Measurements from ENCODE around the gene MS4A8. TPM values are rescaled to one million over a fixed set of nuclear protein-coding genes. Genes with fewer than 3 reads are reported as not detected.

MS4A8 gene
- total RNA-seq, 1 experiment from 2014 or later, result not detected

DNA sequence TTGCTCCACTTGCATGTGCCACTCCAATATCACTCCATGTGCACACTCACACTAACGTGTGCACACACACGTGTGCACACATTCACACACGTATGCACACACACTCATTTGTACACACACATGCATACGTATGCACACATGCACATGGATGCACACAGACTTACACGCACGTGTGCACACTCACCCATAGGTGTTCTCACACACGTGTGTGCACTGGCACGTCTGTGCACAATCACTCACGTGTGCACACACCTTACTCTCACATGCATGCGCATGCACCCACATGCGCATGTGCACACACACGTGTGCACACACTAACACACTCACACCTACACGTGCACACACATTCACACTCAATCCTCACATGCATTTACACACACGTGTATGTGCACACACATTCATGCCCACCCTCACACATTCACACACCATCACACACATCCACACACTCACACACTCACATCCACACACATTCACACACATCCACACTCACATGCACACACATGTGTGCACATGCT lies 48.0 kb downstream of the MS4A8 start:
- DNase-seq (ENCODE audit: low spot score), result no peak
- H3K4me3 Mint-ChIP-seq, result no peak overlapping the region
- peaks cover 7% of the 10 kb centered on the region; the same call in 1 of the 2 replicates for H3K27me3 Mint-ChIP-seq (ENCODE audit: low read depth)
- H3K4me1 Mint-ChIP-seq, result peaks cover 8% of the 10 kb centered on the region
- CTCF ChIA-PET, result interaction anchor here (3.3 kb wide), 1 partner anchor 16 kb away, joined by 20 read pairs; no protein-coding TSS in a partner anchor
- peak overlapping the region; percentile 41 for H3K27ac Mint-ChIP-seq
- TF ChIP-seq, protein P1, sequence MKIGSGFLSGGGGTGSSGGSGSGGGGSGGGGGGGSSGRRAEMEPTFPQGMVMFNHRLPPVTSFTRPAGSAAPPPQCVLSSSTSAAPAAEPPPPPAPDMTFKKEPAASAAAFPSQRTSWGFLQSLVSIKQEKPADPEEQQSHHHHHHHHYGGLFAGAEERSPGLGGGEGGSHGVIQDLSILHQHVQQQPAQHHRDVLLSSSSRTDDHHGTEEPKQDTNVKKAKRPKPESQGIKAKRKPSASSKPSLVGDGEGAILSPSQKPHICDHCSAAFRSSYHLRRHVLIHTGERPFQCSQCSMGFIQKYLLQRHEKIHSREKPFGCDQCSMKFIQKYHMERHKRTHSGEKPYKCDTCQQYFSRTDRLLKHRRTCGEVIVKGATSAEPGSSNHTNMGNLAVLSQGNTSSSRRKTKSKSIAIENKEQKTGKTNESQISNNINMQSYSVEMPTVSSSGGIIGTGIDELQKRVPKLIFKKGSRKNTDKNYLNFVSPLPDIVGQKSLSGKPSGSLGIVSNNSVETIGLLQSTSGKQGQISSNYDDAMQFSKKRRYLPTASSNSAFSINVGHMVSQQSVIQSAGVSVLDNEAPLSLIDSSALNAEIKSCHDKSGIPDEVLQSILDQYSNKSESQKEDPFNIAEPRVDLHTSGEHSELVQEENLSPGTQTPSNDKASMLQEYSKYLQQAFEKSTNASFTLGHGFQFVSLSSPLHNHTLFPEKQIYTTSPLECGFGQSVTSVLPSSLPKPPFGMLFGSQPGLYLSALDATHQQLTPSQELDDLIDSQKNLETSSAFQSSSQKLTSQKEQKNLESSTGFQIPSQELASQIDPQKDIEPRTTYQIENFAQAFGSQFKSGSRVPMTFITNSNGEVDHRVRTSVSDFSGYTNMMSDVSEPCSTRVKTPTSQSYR (CRISPR knock-in tag; IDR thresholded peaks at IDR 0.05), result no peak
- TF ChIP-seq, protein P2, sequence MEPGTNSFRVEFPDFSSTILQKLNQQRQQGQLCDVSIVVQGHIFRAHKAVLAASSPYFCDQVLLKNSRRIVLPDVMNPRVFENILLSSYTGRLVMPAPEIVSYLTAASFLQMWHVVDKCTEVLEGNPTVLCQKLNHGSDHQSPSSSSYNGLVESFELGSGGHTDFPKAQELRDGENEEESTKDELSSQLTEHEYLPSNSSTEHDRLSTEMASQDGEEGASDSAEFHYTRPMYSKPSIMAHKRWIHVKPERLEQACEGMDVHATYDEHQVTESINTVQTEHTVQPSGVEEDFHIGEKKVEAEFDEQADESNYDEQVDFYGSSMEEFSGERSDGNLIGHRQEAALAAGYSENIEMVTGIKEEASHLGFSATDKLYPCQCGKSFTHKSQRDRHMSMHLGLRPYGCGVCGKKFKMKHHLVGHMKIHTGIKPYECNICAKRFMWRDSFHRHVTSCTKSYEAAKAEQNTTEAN (CRISPR knock-in tag; IDR thresholded peaks at IDR 0.05), result peak; percentile 74; the same call in 1 of the 2 replicates
- no peak for ATAC-seq
- POLR2A ChIA-PET, result no interaction called here
- H3K9me3 Mint-ChIP-seq, result peaks cover 21% of the 10 kb centered on the region
- no peaks in the 10 kb centered on the region for H3K36me3 Mint-ChIP-seq

GRCh38 chr11:60748225-60748624 lies 48.8 kb downstream of the MS4A8 start:
- Mint-ChIP-seq H3K27me3 (ENCODE audit: low read depth) (peaks cover 7% of the 10 kb centered on the region; the same call in 1 of the 2 replicates), H3K36me3 (no peaks in the 10 kb centered on the region), H3K4me1 (peaks cover 8% of the 10 kb centered on the region), H3K9me3 (peaks cover 15% of the 10 kb centered on the region), H3K27ac (no peak overlapping the region), H3K4me3 (no peak overlapping the region)
- ATAC-seq (no peak), DNase-seq (ENCODE audit: low spot score) (no peak)
- POLR2A ChIA-PET, result no interaction called here
- CTCF ChIA-PET, result interaction anchor here (3.3 kb wide), 1 partner anchor 15 kb away, joined by 20 read pairs; no protein-coding TSS in a partner anchor
- no peak for TF ChIP-seq ETV6 (CRISPR knock-in tag; IDR thresholded peaks at IDR 0.05)
- TF ChIP-seq E2F5 (CRISPR knock-in tag; IDR thresholded peaks at IDR 0.05), result no peak
- no peak for TF ChIP-seq IRF2 (CRISPR knock-in tag; IDR thresholded peaks at IDR 0.05; ENCODE audit: borderline replicate concordance, low read depth)
- TF ChIP-seq MYBL2 (CRISPR knock-in tag; IDR thresholded peaks at IDR 0.05), result no peak
- no peak for TF ChIP-seq NR1H2 (CRISPR knock-in tag; IDR thresholded peaks at IDR 0.05)
- TF ChIP-seq SMAD3 (CRISPR knock-in tag; IDR thresholded peaks at IDR 0.05; ENCODE audit: borderline replicate concordance), result no peak
- TF ChIP-seq CREM (CRISPR knock-in tag; IDR thresholded peaks at IDR 0.05), result no peak
- no peak for TF ChIP-seq NR3C1 (CRISPR knock-in tag; conservative IDR thresholded peaks at IDR 0.05; ENCODE audit: low read depth)
- TF ChIP-seq FOXK1 (CRISPR knock-in tag; IDR thresholded peaks at IDR 0.05), result no peak
- TF ChIP-seq CDX4 (CRISPR knock-in tag; IDR thresholded peaks at IDR 0.05; ENCODE audit: borderline replicate concordance), result no peak
- TF ChIP-seq, protein P3, sequence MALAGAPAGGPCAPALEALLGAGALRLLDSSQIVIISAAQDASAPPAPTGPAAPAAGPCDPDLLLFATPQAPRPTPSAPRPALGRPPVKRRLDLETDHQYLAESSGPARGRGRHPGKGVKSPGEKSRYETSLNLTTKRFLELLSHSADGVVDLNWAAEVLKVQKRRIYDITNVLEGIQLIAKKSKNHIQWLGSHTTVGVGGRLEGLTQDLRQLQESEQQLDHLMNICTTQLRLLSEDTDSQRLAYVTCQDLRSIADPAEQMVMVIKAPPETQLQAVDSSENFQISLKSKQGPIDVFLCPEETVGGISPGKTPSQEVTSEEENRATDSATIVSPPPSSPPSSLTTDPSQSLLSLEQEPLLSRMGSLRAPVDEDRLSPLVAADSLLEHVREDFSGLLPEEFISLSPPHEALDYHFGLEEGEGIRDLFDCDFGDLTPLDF (CRISPR knock-in tag; IDR thresholded peaks at IDR 0.05), result no peak
- no peak for TF ChIP-seq PRDM15 (CRISPR knock-in tag; IDR thresholded peaks at IDR 0.05)
- no peak for TF ChIP-seq EMX1 (CRISPR knock-in tag; IDR thresholded peaks at IDR 0.05)
- TF ChIP-seq ZNF396 (CRISPR knock-in tag; IDR thresholded peaks at IDR 0.05; ENCODE audit: borderline replicate concordance), result no peak
- TF ChIP-seq, protein P4, sequence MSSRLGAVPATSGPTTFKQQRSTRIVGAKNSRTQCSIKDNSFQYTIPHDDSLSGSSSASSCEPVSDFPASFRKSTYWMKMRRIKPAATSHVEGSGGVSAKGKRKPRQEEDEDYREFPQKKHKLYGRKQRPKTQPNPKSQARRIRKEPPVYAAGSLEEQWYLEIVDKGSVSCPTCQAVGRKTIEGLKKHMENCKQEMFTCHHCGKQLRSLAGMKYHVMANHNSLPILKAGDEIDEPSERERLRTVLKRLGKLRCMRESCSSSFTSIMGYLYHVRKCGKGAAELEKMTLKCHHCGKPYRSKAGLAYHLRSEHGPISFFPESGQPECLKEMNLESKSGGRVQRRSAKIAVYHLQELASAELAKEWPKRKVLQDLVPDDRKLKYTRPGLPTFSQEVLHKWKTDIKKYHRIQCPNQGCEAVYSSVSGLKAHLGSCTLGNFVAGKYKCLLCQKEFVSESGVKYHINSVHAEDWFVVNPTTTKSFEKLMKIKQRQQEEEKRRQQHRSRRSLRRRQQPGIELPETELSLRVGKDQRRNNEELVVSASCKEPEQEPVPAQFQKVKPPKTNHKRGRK (CRISPR knock-in tag; IDR thresholded peaks at IDR 0.05; ENCODE audit: borderline replicate concordance), result no peak
- TF ChIP-seq CREB1 (CRISPR knock-in tag; IDR thresholded peaks at IDR 0.05), result no peak
- TF ChIP-seq JAZF1 (CRISPR knock-in tag; IDR thresholded peaks at IDR 0.05), result no peak
